Measurements from ENCODE around the gene CSRP3. TPM values are rescaled to one million over a fixed set of nuclear protein-coding genes. Genes with fewer than 3 reads are reported as not detected.

Gene CSRP3
- not detected in 2 replicates for total RNA-seq (2022)
- Bru-seq, nascent RNA = not detected
- BruChase-seq, experiment 1, labeled RNA remaining after a 6-hour chase = not detected
- BruChase-seq, experiment 2, labeled RNA remaining after a 2-hour chase = not detected
- long read RNA-seq = 0 reads

GRCh38 chr11:19201737-19202605, at the start of gene CSRP3:
TSS of gene CSRP3 (minus strand) at chr11:19201983. CDS start at chr11:19192448, 9,535 bp downstream.
- intact Hi-C loops (cut with micrococcal nuclease) = no loop called here
- Mint-ChIP-seq H3K4me3 (ENCODE audit: unreplicated experiment) (no peak within 1 kb of the TSS), H3K36me3 (ENCODE audit: insufficient read depth, unreplicated experiment) (no peaks in the 10 kb centered on the region), H3K27me3 (ENCODE audit: insufficient read depth, unreplicated experiment) (peaks cover 50% of the 10 kb centered on the region), H3K4me1 (ENCODE audit: insufficient read depth, unreplicated experiment) (peaks cover 14% of the 10 kb centered on the region), H3K27ac (ENCODE audit: low read depth, unreplicated experiment) (no peak within 1 kb of the TSS), H3K9me3 (ENCODE audit: unreplicated experiment) (no peaks in the 10 kb centered on the region)
- no peak for TF ChIP-seq CTCF (IDR thresholded peaks at IDR 0.05; ENCODE audit: unreplicated experiment)
- BruUV-seq (replicated peaks) = no TSS peak
- CTCF ChIA-PET = interaction anchor here (0.6 kb wide), 1 partner anchor 91 kb away, joined by 3 read pairs; no protein-coding TSS in a partner anchor
- no peak for DNase-seq (ENCODE audit: unreplicated experiment)
- POLR2A ChIA-PET = no interaction called here

GRCh38 chr11:19251577-19251976, 49.8 kb upstream of the CSRP3 start:
- no peak for TF ChIP-seq CTCF (IDR thresholded peaks at IDR 0.05; ENCODE audit: unreplicated experiment)
- intact Hi-C loops (cut with micrococcal nuclease) = no loop called here
- no peaks in the 10 kb centered on the region for H3K4me1 Mint-ChIP-seq (ENCODE audit: insufficient read depth, unreplicated experiment)
- H3K36me3 Mint-ChIP-seq (ENCODE audit: insufficient read depth, unreplicated experiment) = no peaks in the 10 kb centered on the region
- H3K4me3 Mint-ChIP-seq (ENCODE audit: unreplicated experiment) = no peak overlapping the region
- no peak for DNase-seq (ENCODE audit: unreplicated experiment)
- H3K27ac Mint-ChIP-seq (ENCODE audit: low read depth, unreplicated experiment) = no peak overlapping the region
- POLR2A ChIA-PET = interaction anchor here (0.6 to 1.8 kb wide), 2 partner anchors 123 to 518 kb away, joined by 3 to 4 read pairs; no protein-coding TSS in a partner anchor
- no TSS peak for BruUV-seq (replicated peaks)
- CTCF ChIA-PET = interaction anchor here (0.6 to 14.2 kb wide), 13 partner anchors 8 to 880 kb away, joined by 3 to 245 read pairs (median 4); no protein-coding TSS in a partner anchor
- no peaks in the 10 kb centered on the region for H3K27me3 Mint-ChIP-seq (ENCODE audit: insufficient read depth, unreplicated experiment)
- H3K9me3 Mint-ChIP-seq (ENCODE audit: unreplicated experiment) = no peaks in the 10 kb centered on the region

GRCh38 chr11:19246816-19247215, 45.0 kb upstream of the CSRP3 start:
- no peaks in the 10 kb centered on the region for H3K9me3 Mint-ChIP-seq (ENCODE audit: unreplicated experiment)
- no peak overlapping the region for H3K4me3 Mint-ChIP-seq (ENCODE audit: unreplicated experiment)
- CTCF ChIA-PET = interaction anchor here (0.6 to 2.4 kb wide), 3 partner anchors 12 to 307 kb away, joined by 3 to 14 read pairs (median 9); no protein-coding TSS in a partner anchor
- H3K4me1 Mint-ChIP-seq (ENCODE audit: insufficient read depth, unreplicated experiment) = peaks cover 14% of the 10 kb centered on the region
- TF ChIP-seq CTCF (IDR thresholded peaks at IDR 0.05; ENCODE audit: unreplicated experiment) = no peak
- H3K27ac Mint-ChIP-seq (ENCODE audit: low read depth, unreplicated experiment) = no peak overlapping the region
- intact Hi-C loops (cut with micrococcal nuclease) = no loop called here
- H3K36me3 Mint-ChIP-seq (ENCODE audit: insufficient read depth, unreplicated experiment) = no peaks in the 10 kb centered on the region
- POLR2A ChIA-PET = no interaction called here
- BruUV-seq (replicated peaks) = no TSS peak
- H3K27me3 Mint-ChIP-seq (ENCODE audit: insufficient read depth, unreplicated experiment) = no peaks in the 10 kb centered on the region
- no peak for DNase-seq (ENCODE audit: unreplicated experiment)

GRCh38 chr11:19245351-19245750, 43.6 kb upstream of the CSRP3 start:
- BruUV-seq (replicated peaks) = no TSS peak
- Mint-ChIP-seq H3K36me3 (ENCODE audit: insufficient read depth, unreplicated experiment) (no peaks in the 10 kb centered on the region), H3K27ac (ENCODE audit: low read depth, unreplicated experiment) (no peak overlapping the region), H3K4me1 (ENCODE audit: insufficient read depth, unreplicated experiment) (peaks cover 14% of the 10 kb centered on the region), H3K9me3 (ENCODE audit: unreplicated experiment) (no peaks in the 10 kb centered on the region), H3K27me3 (ENCODE audit: insufficient read depth, unreplicated experiment) (no peaks in the 10 kb centered on the region), H3K4me3 (ENCODE audit: unreplicated experiment) (no peak overlapping the region)
- ChIA-PET POLR2A (no interaction called here), CTCF (interaction anchor here (0.6 to 2.8 kb wide), 8 partner anchors 12 to 603 kb away, joined by 3 to 18 read pairs (median 4); no protein-coding TSS in a partner anchor)
- no peak for DNase-seq (ENCODE audit: unreplicated experiment)
- intact Hi-C loops (cut with micrococcal nuclease) = no loop called here
- no peak for TF ChIP-seq CTCF (IDR thresholded peaks at IDR 0.05; ENCODE audit: unreplicated experiment)

Data from MCF 10A (cell line).